ENCODE data around the gene PPIP5K1. TPM values are rescaled to one million over a fixed set of nuclear protein-coding genes. Genes with fewer than 3 reads are reported as not detected.

Gene PPIP5K1
- polyA plus RNA-seq, 1 donor (not counting 4 experiments of a cell fraction or from before 2014, with no cell fraction given), result 52.9 TPM

DNA sequence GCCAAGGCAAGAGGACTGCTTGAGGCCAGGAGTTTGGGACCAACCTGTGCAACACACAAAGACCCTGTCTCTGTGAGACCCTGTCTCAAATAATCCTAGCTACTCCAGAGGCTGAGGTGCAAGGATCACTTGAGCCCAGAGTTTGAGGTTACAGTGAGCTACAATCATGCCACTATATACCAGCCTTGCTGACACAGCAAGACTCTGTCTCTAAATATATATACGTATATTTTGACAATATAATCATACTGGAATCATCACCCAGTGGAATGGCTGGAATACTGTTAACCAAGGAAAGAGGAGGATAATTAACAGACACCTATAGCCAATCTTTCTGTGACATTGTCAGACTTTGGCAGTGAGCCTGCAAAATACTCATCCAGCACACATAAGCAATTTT is 81.6 kb downstream of the PPIP5K1 start:
- FAIRE-seq (no peak), DNase-seq (ENCODE audit: low read depth, low spot score) (no peak)
- Histone ChIP-seq H2AFZ (ENCODE audit: control insufficient read depth, low read length) (no peak overlapping the region), H3K4me3 (ENCODE audit: control insufficient read depth in 2 of 3, extremely low read depth in 1 of 3, insufficient read depth in 2 of 3, low read depth in 1 of 3, low read length in 3 of 3) (no peak overlapping the region), H3K9ac (ENCODE audit: control insufficient read depth, extremely low read depth, insufficient read depth, low read length) (no peak overlapping the region), H4K20me1 (ENCODE audit: control insufficient read depth, extremely low read depth, insufficient read depth, low read length) (no peaks in the 10 kb centered on the region), H3K9me1 (ENCODE audit: control insufficient read depth, extremely low read depth, insufficient read depth, low read length) (no peaks in the 10 kb centered on the region), H3K36me3 (ENCODE audit: control insufficient read depth in 2 of 2, extremely low read depth in 1 of 2, insufficient read depth in 2 of 2, low read length in 2 of 2) (no peaks in the 10 kb centered on the region), H3K27ac (ENCODE audit: control insufficient read depth, insufficient read depth, low read length) (no peak overlapping the region), H3K9me3 (ENCODE audit: control insufficient read depth, low read depth, low read length) (no peaks in the 10 kb centered on the region), H3K4me2 (ENCODE audit: control insufficient read depth, extremely low read depth, insufficient read depth, low read depth, low read length) (no peak overlapping the region), H3K79me2 (ENCODE audit: control insufficient read depth, insufficient read depth, low read length) (no peaks in the 10 kb centered on the region), H3K4me1 (ENCODE audit: control insufficient read depth, extremely low read depth, insufficient read depth, low read length) (peaks cover 11% of the 10 kb centered on the region), H3K27me3 (ENCODE audit: control insufficient read depth, extremely low read depth, insufficient read depth, low read length) (peaks cover 13% of the 10 kb centered on the region)
- dilution Hi-C loops (cut with MboI; ENCODE audit: extremely low pct_ligation_motif_present, low sequenced_read_pairs), result no loop called here
- TF ChIP-seq, protein P1, sequence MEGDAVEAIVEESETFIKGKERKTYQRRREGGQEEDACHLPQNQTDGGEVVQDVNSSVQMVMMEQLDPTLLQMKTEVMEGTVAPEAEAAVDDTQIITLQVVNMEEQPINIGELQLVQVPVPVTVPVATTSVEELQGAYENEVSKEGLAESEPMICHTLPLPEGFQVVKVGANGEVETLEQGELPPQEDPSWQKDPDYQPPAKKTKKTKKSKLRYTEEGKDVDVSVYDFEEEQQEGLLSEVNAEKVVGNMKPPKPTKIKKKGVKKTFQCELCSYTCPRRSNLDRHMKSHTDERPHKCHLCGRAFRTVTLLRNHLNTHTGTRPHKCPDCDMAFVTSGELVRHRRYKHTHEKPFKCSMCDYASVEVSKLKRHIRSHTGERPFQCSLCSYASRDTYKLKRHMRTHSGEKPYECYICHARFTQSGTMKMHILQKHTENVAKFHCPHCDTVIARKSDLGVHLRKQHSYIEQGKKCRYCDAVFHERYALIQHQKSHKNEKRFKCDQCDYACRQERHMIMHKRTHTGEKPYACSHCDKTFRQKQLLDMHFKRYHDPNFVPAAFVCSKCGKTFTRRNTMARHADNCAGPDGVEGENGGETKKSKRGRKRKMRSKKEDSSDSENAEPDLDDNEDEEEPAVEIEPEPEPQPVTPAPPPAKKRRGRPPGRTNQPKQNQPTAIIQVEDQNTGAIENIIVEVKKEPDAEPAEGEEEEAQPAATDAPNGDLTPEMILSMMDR (optimal IDR thresholded peaks at IDR 0.05 in 1 of 3, IDR thresholded peaks at IDR 0.05 in 1 of 3, conservative IDR thresholded peaks at IDR 0.05 in 1 of 3; ENCODE audit: extremely low read depth in 1 of 3, insufficient read depth in 2 of 3, low read length in 3 of 3), result no peak
- TF ChIP-seq EZH2 (IDR thresholded peaks at IDR 0.05; ENCODE audit: low read length), result no peak

DNA sequence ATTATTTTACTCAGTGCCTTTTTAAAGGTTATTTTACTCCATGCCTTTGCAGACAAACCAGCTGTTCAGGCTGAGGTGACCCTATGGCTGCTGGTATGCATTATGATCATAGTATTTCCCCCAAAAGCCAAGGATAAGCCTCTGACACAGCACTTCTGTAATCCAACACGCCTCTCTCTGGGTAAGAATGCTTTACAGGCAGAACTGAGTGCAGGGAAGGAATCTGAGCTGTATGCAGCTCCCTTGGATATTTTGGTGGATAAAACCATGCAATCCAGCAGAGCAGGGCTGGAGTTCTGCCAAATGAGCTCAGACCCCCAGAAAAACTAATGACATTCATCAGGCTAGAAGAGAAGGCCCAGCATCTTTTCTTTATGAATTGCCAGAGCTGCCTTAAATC is 84.3 kb downstream of the PPIP5K1 start:
- FAIRE-seq, result no peak

More for the DNA sequence above, 84.3 kb downstream of the PPIP5K1 start:
- Histone ChIP-seq H3K9me3 (ENCODE audit: control insufficient read depth, low read depth, low read length) (no peaks in the 10 kb centered on the region), H3K4me3 (ENCODE audit: control insufficient read depth in 2 of 3, extremely low read depth in 1 of 3, insufficient read depth in 2 of 3, low read depth in 1 of 3, low read length in 3 of 3) (no peak overlapping the region), H3K27me3 (ENCODE audit: control insufficient read depth, extremely low read depth, insufficient read depth, low read length) (no peaks in the 10 kb centered on the region), H3K4me1 (ENCODE audit: control insufficient read depth, extremely low read depth, insufficient read depth, low read length) (peaks cover 5% of the 10 kb centered on the region), H3K79me2 (ENCODE audit: control insufficient read depth, insufficient read depth, low read length) (no peaks in the 10 kb centered on the region), H3K9ac (ENCODE audit: control insufficient read depth, extremely low read depth, insufficient read depth, low read length) (no peak overlapping the region), H2AFZ (ENCODE audit: control insufficient read depth, low read length) (no peak overlapping the region), H3K4me2 (ENCODE audit: control insufficient read depth, extremely low read depth, insufficient read depth, low read depth, low read length) (no peak overlapping the region), H4K20me1 (ENCODE audit: control insufficient read depth, extremely low read depth, insufficient read depth, low read length) (no peaks in the 10 kb centered on the region), H3K27ac (ENCODE audit: control insufficient read depth, insufficient read depth, low read length) (no peak overlapping the region), H3K9me1 (ENCODE audit: control insufficient read depth, extremely low read depth, insufficient read depth, low read length) (no peaks in the 10 kb centered on the region), H3K36me3 (ENCODE audit: control insufficient read depth in 2 of 2, extremely low read depth in 1 of 2, insufficient read depth in 2 of 2, low read length in 2 of 2) (no peaks in the 10 kb centered on the region)
- no peak for DNase-seq (ENCODE audit: low read depth, low spot score)
- TF ChIP-seq, protein P1 (optimal IDR thresholded peaks at IDR 0.05 in 1 of 3, IDR thresholded peaks at IDR 0.05 in 1 of 3, conservative IDR thresholded peaks at IDR 0.05 in 1 of 3; ENCODE audit: extremely low read depth in 1 of 3, insufficient read depth in 2 of 3, low read length in 3 of 3), result no peak
- no peak for TF ChIP-seq EZH2 (IDR thresholded peaks at IDR 0.05; ENCODE audit: low read length)
- dilution Hi-C loops (cut with MboI; ENCODE audit: extremely low pct_ligation_motif_present, low sequenced_read_pairs), result no loop called here
